Keratinocyte (primary cell): ENCODE measurements around the gene ZNF44. TPM values are rescaled to one million over a fixed set of nuclear protein-coding genes. Genes with fewer than 3 reads are reported as not detected.

Source experiments
- DNase-seq: peaks from one replicate; pipeline ENCODE4 v3.0.0-alpha.2; 2011; ENCODE audit warnings: low read depth, missing footprints, low spot score
- FAIRE-seq: peaks from 2 replicates; lab custom pipeline; 2011; peaks lifted over from hg19 to GRCh38; lab: Jason Lieb, UNC
- H2AFZ ChIP-seq: 2 replicates; pipeline ENCODE4 v1.6.0; 2012; ENCODE audit warnings: low read length, control low read depth, inconsistent platforms; ENCODE audit not compliant: control insufficient read depth
- H3K27ac ChIP-seq: 2 replicates; pipeline ENCODE4 v1.5.1; 2011; ENCODE audit warnings: low read length; ENCODE audit not compliant: control insufficient read depth, insufficient read depth
- H3K27me3 ChIP-seq: 3 replicates; pipeline ENCODE4 v1.6.0; 2011; ENCODE audit warnings: low read length; ENCODE audit not compliant: control insufficient read depth, insufficient read depth; ENCODE audit errors: extremely low read depth
- H3K36me3 ChIP-seq, 2 experiments: 2 replicates in 1 of 2; 3 replicates in 1 of 2; pipeline ENCODE4 v1.5.1; 2011; ENCODE audit warnings: low read length in 2 of 2, mild to moderate bottlenecking in 1 of 2; ENCODE audit not compliant: control insufficient read depth in 2 of 2, insufficient read depth in 2 of 2; ENCODE audit errors: extremely low read depth in 1 of 2
- H3K4me1 ChIP-seq: 3 replicates; pipeline ENCODE4 v1.5.1; 2011; ENCODE audit warnings: low read length; ENCODE audit not compliant: control insufficient read depth, insufficient read depth; ENCODE audit errors: extremely low read depth
- H3K4me2 ChIP-seq: 3 replicates; pipeline ENCODE4 v1.6.0; 2011; ENCODE audit warnings: low read depth, low read length; ENCODE audit not compliant: control insufficient read depth, insufficient read depth; ENCODE audit errors: extremely low read depth
- H3K4me3 ChIP-seq, 3 experiments: fragments of 200-600 bp in 1 of 3; sonication (generic) in 1 of 3; 2 replicates in 2 of 3; 3 replicates in 1 of 3; pipeline ENCODE4 v1.5.1; 2011 to 2016; ENCODE audit warnings: low read length in 3 of 3, mild to moderate bottlenecking in 3 of 3, control low read depth in 2 of 3, inconsistent platforms in 1 of 3, low read depth in 1 of 3, mixed read lengths in 1 of 3, mixed run types in 1 of 3, moderate library complexity in 1 of 3; ENCODE audit not compliant: control insufficient read depth in 2 of 3, insufficient read depth in 2 of 3; ENCODE audit errors: extremely low read depth in 1 of 3
- H3K79me2 ChIP-seq: 2 replicates; pipeline ENCODE4 v1.6.0; 2012; ENCODE audit warnings: low read length; ENCODE audit not compliant: control insufficient read depth, insufficient read depth
- H3K9ac ChIP-seq: 3 replicates; pipeline ENCODE4 v1.6.0; 2011; ENCODE audit warnings: low read length; ENCODE audit not compliant: control insufficient read depth, insufficient read depth; ENCODE audit errors: extremely low read depth
- H3K9me1 ChIP-seq: 3 replicates; pipeline ENCODE4 v1.6.0; 2011; ENCODE audit warnings: low read length; ENCODE audit not compliant: control insufficient read depth, insufficient read depth; ENCODE audit errors: extremely low read depth
- H3K9me3 ChIP-seq: 2 replicates; pipeline ENCODE4 v1.5.1; 2012; ENCODE audit warnings: low read depth, low read length; ENCODE audit not compliant: control insufficient read depth
- H4K20me1 ChIP-seq: 3 replicates; pipeline ENCODE4 v1.6.0; 2011; ENCODE audit warnings: low read length; ENCODE audit not compliant: control insufficient read depth, insufficient read depth; ENCODE audit errors: extremely low read depth
- CTCF ChIP-seq, 3 experiments: IDR thresholded peaks in 1 of 3; conservative IDR thresholded peaks in 1 of 3; optimal IDR thresholded peaks in 1 of 3; 2 replicates in 2 of 3; 3 replicates in 1 of 3; pipeline versions ENCODE3 to v1.5.1; 2011; ENCODE audit warnings: low read length in 3 of 3, mild to moderate bottlenecking in 3 of 3, moderate library complexity in 2 of 3, control low read depth in 1 of 3, inconsistent platforms in 1 of 3; ENCODE audit not compliant: insufficient read depth in 2 of 3; ENCODE audit errors: extremely low read depth in 1 of 3
- EZH2 ChIP-seq: IDR thresholded peaks from one replicate; pipeline ENCODE4 v1.6.1; 2012; ENCODE audit warnings: inconsistent platforms, mild to moderate bottlenecking, low read length, moderate library complexity
- dilution Hi-C: fragments of 300-500 bp; cut with MboI; formaldehyde crosslinking; loops from one replicate; pipeline ENCODE4 v1.7.0; 2020; ENCODE audit warnings: low sequenced_read_pairs; ENCODE audit not compliant: extremely low pct_ligation_motif_present
- polyA minus RNA-seq, 3 experiments: library from RNA; depleted of rRNA, polyadenylated mRNA; stranded (reverse); fragments of >200 nt; gene quantifications; 1 replicate in 1 of 3; 2 replicates in 1 of 3; 3 replicates in 1 of 3; pipeline ENCODE4 v1.2.3, GENCODE V29; 2011
- polyA plus RNA-seq, 5 experiments: library from polyadenylated mRNA; depleted of rRNA in 3 of 5; stranded (reverse) in 3 of 5; stranded (forward) in 1 of 5; unstranded in 1 of 5; fragments of >200 nt; gene quantifications; 1 replicate in 1 of 5; 2 replicates in 3 of 5; 3 replicates in 1 of 5; pipeline versions ENCODE4 v1.2.1 to v1.2.3, GENCODE V29; 2011 to 2012; ENCODE audit warnings: missing spikeins in 2 of 5, low read depth in 1 of 5, low replicate concordance in 1 of 5

The ZNF44 gene
- polyA plus RNA-seq (3.5 to 5.2 TPM (median 4.4 TPM) in 3 replicates), polyA minus RNA-seq (4.2 to 8.4 TPM (median 5.2 TPM) in 3 replicates)
- 5.3 TPM for polyA plus RNA-seq (2011; ENCODE audit: low read depth)
- polyA plus RNA-seq (2011; cell fraction: cytosol; rRNA removed): 1.8 and 2.4 TPM in 2 replicates
- polyA plus RNA-seq (2011; cell fraction: nucleus; rRNA removed): 11.2 and 11.7 TPM in 2 replicates
- polyA plus RNA-seq (2012; ENCODE audit: low replicate concordance): 2.6 and 4.4 TPM in 2 replicates
- polyA minus RNA-seq (2011; cell fraction: cytosol; rRNA and poly(A)+ RNA removed): 6.7 TPM
- 5.9 and 13.5 TPM in 2 replicates for polyA minus RNA-seq (2011; cell fraction: nucleus; rRNA and poly(A)+ RNA removed)

DNA sequence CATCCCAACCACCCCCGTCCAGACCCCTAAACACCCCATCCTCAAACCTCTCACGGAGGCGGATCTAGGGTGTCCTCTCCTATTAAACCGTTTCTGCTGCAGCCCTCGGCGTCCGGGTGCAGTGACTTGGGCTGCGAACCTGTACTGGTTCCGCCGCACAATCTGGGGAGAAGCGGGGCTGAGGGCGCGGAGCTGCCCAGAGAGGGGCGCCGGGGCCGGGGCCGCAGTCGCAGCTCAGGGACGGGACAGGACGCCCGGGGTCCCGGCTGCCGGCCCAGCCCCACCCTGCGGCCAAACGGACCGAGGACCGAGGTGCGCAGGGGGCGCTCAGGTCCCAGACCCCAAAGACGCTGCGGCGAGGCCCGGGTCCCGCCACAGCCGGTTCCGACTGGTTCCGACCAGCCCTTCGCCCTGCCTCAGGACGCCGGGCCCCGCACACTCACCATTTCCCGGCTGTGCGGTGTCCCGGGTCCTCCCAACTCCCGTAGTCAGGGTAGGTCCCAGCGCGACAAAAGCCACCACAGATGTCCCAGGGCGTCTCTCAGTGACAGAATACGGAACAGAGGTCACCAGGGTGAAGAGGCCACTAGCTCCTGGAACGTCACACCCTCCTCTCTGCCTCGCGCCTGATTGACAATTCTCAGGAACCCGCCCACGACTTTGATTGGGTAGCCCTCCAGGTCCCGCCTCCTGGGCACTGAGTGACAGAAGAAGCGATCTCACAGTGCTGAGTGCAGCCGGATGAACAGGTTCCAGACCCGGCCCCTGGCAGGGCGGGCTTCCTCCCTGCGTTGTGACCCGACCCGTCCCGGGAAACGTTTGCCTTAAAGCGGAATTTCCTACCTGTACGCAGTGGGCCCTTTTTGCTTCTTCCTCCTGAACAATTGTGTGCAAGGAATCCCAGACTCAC lies at the start of gene ZNF44:
Gene ZNF44, minus strand, starts transcription at position 635 of the 910 bp plus-strand sequence. Its CDS starts 189 bp downstream, at position 446.
- Histone ChIP-seq H3K4me2 (peak within 1 kb of the TSS; percentile 90), H3K36me3 (peaks cover 0 to 4% of the 10 kb centered on the region in 2 experiments), H3K9me3 (no peaks in the 10 kb centered on the region), H2AFZ (peak within 1 kb of the TSS; percentile 96), H4K20me1 (no peaks in the 10 kb centered on the region), H3K27ac (peak within 1 kb of the TSS; percentile 77), H3K4me3 (peak within 1 kb of the TSS; percentile 88 to 92 (median 91)), H3K27me3 (no peaks in the 10 kb centered on the region), H3K4me1 (peaks cover 10% of the 10 kb centered on the region), H3K79me2 (peaks cover 34% of the 10 kb centered on the region), H3K9me1 (no peaks in the 10 kb centered on the region), H3K9ac (peak within 1 kb of the TSS; percentile 91)
- DNase-seq (peak; percentile 85), FAIRE-seq (peak; percentile 87)
- TF ChIP-seq EZH2 (no peak), CTCF (optimal IDR thresholded peaks at IDR 0.05 in 1 of 3, IDR thresholded peaks at IDR 0.05 in 1 of 3, conservative IDR thresholded peaks at IDR 0.05 in 1 of 3; ENCODE audit: extremely low read depth in 1 of 3, insufficient read depth in 2 of 3, low read length in 3 of 3) (no peak)
- dilution Hi-C loops: no loop called here

DNA sequence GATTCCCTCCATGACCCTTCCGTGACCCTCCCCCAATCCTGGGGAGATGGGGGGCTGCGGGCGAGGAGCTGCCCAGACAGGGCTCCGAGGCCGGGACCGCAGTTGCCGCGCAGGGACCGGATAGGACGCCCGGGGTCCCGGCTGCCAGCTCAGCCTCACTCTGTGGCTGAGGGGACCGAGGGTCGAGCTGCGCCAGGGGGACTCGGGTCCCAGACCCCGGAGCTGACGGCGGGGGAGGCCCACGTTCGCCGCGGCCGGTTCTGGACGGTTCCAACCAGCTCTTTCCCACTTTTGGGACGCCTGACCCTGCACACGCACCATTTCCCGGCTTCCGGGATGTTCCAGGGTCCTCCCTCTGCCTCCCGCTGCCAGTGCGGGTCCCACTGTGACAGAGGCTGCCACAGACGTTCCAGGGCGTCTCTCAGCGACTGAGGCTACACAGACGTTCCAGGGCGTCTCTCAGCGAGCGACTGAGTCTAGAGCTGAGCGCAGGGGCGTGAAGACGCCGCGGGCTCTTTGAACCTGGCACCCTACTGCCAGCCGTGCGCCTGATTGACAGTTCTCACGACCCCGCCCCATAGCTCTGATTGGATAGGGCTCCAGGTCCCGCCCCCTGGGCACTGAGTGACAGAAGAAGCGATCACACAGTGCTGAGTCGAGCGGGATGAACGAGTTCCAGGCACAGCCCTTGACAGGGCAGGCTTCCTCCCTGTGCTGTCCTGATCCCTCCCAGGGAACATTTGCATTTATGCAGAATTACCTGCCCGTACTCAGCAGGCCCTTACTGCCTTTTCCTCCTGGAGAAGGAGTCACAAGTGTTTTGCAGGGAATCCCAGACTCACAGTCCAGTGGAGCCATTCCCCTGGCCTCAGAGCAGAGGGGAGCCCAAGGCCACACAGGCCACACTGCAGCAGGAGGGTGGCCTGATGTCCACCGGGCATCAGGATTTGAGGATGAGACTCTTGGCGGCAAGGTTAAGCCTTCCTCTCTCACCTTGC lies 38.8 kb upstream of the ZNF44 start, which contains the start of gene ZNF563:
Gene ZNF563, minus strand, starts transcription at position 472 of the 998 bp plus-strand sequence. Its CDS starts 151 bp downstream, at position 321.
- H3K4me2 ChIP-seq: peak within 1 kb of the TSS; percentile 100
- H3K27ac ChIP-seq: peak within 1 kb of the TSS; percentile 79
- dilution Hi-C loops: no loop called here
- H3K27me3 ChIP-seq: no peaks in the 10 kb centered on the region
- FAIRE-seq (peak; percentile 92), DNase-seq (peak; percentile 95)
- no peaks in the 10 kb centered on the region for H3K9me3 ChIP-seq
- H4K20me1 ChIP-seq: no peaks in the 10 kb centered on the region
- peaks cover 1% of the 10 kb centered on the region for H3K79me2 ChIP-seq
- peaks cover 18% of the 10 kb centered on the region for H3K4me1 ChIP-seq
- peak within 1 kb of the TSS; percentile 66 to 85 (median 77) for H3K4me3 ChIP-seq
- no peaks in the 10 kb centered on the region for H3K9me1 ChIP-seq
- H3K36me3 ChIP-seq: no peaks in the 10 kb centered on the region
- peak within 1 kb of the TSS; percentile 96 for H2AFZ ChIP-seq
- peak within 1 kb of the TSS; percentile 88 for H3K9ac ChIP-seq
- TF ChIP-seq EZH2 (no peak), CTCF (optimal IDR thresholded peaks at IDR 0.05 in 1 of 3, IDR thresholded peaks at IDR 0.05 in 1 of 3, conservative IDR thresholded peaks at IDR 0.05 in 1 of 3; ENCODE audit: extremely low read depth in 1 of 3, insufficient read depth in 2 of 3, low read length in 3 of 3) (no peak)
